ENCODE results near the gene MTARC2. TPM values are rescaled to one million over a fixed set of nuclear protein-coding genes. Genes with fewer than 3 reads are reported as not detected.
A peak's percentile ranks its signal among the peaks of the same experiment; 100 is the strongest.
"Not testable (repeated sequence)": the region's sequence is repeated elsewhere in the genome, so short reads cannot be mapped to it uniquely, and the experiment has no call there.

MTARC2 gene
- total and polyA plus RNA-seq, 8 donors: 7.3 to 83.4 (median 20.9) TPM

DNA sequence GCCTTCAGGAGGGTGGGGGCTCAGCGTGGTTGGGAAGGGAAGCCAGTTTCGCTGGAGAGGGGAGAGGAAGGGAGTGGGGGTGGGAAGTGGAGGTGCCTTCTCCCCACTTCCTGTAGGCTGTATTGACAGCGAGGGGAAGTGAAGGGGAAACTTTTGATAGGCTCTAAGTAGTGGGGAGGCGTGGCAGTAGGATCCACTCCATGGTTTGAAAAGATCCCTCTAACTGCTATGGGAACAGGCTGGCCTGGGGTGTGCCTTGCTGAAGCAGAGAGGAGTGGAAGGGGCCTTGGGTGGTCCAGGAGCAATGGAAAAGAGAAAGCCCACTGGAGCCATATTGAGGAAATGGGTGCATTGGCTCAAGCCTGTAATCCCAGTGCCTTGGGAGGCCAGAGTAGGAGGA, 37.8 kb upstream of the MTARC2 start:
- intact Hi-C loops (cut with DNase I; ENCODE audit: low total_unique reads): no loop called here
- 67 to 84% (median 71%) methylated on average over 4 of the region's 4 CpGs for WGBS, 5 donors
- DNase-seq: no peak
- Histone ChIP-seq H3K27me3 (peaks cover 0 to 4% (median 0%) of the 10 kb centered on the region in 3 donors), H3K4me3 (no peak overlapping the region), H3K9me3 (no peaks in the 10 kb centered on the region), H3K27ac (peak overlapping the region in 1 of 5 donors; percentile 2), H3K36me3 (no peaks in the 10 kb centered on the region), H3K4me1 (peaks cover 4 to 27% (median 10%) of the 10 kb centered on the region in 4 donors)
- TF ChIP-seq POLR2AphosphoS5 (IDR thresholded peaks at IDR 0.05) (no peak), POLR2A (IDR thresholded peaks at IDR 0.05) (no peak), EP300 (IDR thresholded peaks at IDR 0.05) (no peak)
- TF ChIP-seq, protein P1, sequence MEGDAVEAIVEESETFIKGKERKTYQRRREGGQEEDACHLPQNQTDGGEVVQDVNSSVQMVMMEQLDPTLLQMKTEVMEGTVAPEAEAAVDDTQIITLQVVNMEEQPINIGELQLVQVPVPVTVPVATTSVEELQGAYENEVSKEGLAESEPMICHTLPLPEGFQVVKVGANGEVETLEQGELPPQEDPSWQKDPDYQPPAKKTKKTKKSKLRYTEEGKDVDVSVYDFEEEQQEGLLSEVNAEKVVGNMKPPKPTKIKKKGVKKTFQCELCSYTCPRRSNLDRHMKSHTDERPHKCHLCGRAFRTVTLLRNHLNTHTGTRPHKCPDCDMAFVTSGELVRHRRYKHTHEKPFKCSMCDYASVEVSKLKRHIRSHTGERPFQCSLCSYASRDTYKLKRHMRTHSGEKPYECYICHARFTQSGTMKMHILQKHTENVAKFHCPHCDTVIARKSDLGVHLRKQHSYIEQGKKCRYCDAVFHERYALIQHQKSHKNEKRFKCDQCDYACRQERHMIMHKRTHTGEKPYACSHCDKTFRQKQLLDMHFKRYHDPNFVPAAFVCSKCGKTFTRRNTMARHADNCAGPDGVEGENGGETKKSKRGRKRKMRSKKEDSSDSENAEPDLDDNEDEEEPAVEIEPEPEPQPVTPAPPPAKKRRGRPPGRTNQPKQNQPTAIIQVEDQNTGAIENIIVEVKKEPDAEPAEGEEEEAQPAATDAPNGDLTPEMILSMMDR (IDR thresholded peaks at IDR 0.05): no peak

DNA sequence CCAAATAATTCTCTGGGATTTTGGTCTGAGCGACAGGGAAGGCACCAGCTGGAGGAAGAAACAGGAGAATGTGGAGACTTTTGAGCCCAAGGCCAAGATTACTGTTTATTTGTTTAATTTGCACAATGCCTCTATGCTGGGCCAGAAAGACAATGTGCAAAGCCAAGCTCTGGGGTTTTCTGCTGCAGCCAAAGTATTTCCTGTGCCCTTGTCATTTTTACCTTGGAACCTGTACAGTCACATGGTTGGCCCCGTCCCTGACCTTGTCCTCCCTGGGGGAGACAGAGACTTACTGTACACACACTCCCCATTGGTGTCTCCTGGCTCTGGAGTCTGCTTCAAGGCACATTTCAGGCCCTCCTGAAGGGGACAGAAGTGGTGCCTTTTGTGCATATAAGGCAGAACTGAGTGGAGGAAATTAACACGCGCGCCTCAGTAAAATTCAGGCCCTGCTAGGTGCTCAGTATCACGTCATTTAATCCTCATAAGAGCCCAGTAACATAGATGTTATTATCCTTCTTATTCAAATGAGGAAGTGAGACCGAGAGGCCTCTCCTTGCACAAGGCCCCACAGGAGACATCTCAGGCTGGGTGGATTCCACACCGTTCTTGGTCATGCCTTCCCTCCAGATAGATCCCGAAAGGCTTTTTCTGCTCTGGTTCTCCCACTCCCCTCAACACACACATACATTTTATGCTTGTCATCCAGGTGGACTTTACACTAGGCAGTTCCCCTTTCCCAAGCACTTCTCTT, 36.9 kb upstream of the MTARC2 start:
- WGBS, 5 donors: 72 to 79% (median 76%) methylated on average over 9 of the region's 9 CpGs
- Histone ChIP-seq H3K36me3 (no peaks in the 10 kb centered on the region), H3K9me3 (peaks cover 0 to 7% (median 2%) of the 10 kb centered on the region in 4 donors), H3K4me3 (no peak overlapping the region), H3K27ac (no peak overlapping the region), H3K27me3 (peaks cover 0 to 4% (median 0%) of the 10 kb centered on the region in 3 donors), H3K4me1 (peaks cover 4 to 18% (median 7%) of the 10 kb centered on the region in 4 donors)
- TF ChIP-seq POLR2A (IDR thresholded peaks at IDR 0.05) (no peak), POLR2AphosphoS5 (IDR thresholded peaks at IDR 0.05) (no peak)
- intact Hi-C loops (cut with DNase I; ENCODE audit: low total_unique reads): no loop called here
- DNase-seq: no peak

DNA sequence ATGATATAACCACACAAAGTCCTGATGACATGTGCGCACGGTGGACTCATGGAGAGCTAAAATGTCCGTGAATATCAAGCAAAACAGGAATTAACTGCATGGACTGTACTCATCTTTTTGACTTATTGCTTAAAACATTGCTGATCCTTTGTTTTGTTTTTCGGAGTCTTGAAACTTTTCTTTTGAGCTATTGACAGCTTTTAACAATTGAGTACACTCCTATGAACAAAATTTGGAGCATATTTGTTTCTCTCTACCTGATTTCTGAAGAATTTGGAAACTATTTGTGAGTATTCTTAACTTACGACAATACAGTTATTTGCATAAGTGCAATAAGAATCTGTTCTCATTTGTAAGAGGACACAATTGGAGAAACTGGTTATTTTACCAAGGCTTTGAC, 32.1 kb upstream of the MTARC2 start:
- 95 to 98% (median 97%) methylated on average over 5 of the region's 5 CpGs for WGBS, 5 donors
- H3K27me3 ChIP-seq; H3K9me3 ChIP-seq; H3K4me3 ChIP-seq; DNase-seq; intact Hi-C loops (cut with DNase I; ENCODE audit: low total_unique reads); H3K36me3 ChIP-seq; H3K27ac ChIP-seq; H3K4me1 ChIP-seq: not testable (repeated sequence)

DNA sequence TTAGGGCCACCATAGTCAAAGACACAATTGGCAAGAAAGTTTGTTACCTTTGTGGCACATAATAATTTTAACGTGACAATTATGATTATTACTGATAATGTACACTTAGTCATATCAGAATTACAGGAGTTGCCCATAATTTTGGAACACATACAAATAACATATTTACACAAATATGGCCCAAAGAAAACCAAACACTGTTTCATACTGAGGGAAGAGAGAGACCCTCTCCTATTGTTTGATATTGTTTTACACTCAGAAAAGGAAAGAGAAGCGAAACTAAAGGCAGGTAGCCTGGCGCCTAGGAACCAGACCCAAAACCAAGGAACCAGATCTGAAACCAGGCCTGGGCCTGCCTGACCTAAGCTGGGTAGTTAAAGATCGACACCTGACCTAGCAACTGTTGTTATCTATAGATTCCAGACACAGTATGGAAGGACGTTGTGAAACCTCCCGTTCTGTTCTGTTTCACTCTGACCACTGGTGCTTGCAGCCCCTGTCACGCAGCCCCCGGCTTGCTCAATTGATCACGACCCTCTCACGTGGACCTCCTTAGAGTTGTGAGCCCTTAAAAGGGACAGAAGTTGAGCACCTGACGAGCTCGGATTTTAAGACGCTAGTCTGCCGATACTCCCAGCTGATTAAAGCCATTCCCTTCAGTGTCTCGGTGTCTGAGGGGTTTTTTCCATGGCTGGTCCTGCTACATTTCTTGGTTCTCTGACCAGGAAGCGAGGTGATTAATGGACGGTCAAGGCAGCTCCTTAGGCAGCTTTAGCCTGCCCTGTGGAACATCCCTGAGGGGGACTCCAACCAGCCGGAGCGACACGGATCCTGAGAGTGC, 30.1 kb upstream of the MTARC2 start:
- H3K4me1 ChIP-seq: no peaks in the 10 kb centered on the region
- no peaks in the 10 kb centered on the region for H3K36me3 ChIP-seq
- intact Hi-C loops (cut with DNase I; ENCODE audit: low total_unique reads): no loop called here
- 82 to 88% (median 88%) methylated on average over 20 of the region's 20 CpGs for WGBS, 5 donors
- no peaks in the 10 kb centered on the region for H3K27me3 ChIP-seq
- H3K4me3 ChIP-seq: no peak overlapping the region
- TF ChIP-seq, protein P1 (IDR thresholded peaks at IDR 0.05): no peak
- no peak for TF ChIP-seq POLR2A (IDR thresholded peaks at IDR 0.05)
- TF ChIP-seq POLR2AphosphoS5 (IDR thresholded peaks at IDR 0.05): no peak
- no peak for TF ChIP-seq EP300 (IDR thresholded peaks at IDR 0.05)
- H3K27ac ChIP-seq: no peak overlapping the region
- no peak for DNase-seq
- peaks cover 0 to 10% (median 2%) of the 10 kb centered on the region in 4 donors for H3K9me3 ChIP-seq

DNA sequence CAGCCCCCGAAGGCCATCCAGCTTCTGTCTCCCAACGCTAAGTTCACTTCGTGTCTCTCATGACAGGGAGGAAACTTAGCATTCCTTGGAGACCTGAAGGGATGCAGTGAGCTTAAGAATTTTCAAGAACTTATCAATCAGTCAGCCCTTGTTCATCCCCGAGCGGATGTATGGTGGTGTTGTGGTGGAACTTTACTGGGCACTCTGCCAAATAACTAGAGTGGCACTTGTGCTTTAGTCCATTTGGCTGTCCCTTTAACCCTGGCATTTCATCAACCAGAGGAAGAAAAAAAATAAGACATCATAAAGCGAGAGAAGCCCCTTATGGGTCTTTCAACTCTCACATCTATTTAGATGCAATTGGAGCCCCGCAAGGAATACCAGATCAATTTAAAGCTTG, 26.9 kb upstream of the MTARC2 start:
- H3K27me3 ChIP-seq; H3K36me3 ChIP-seq; H3K4me1 ChIP-seq; H3K4me3 ChIP-seq; H3K27ac ChIP-seq; intact Hi-C loops (cut with DNase I; ENCODE audit: low total_unique reads); DNase-seq; H3K9me3 ChIP-seq: not testable (repeated sequence)
- WGBS, 5 donors: 62 to 76% (median 68%) methylated on average over 7 of the region's 7 CpGs

Data from stomach (tissue), 9 donors.